GM18499 (cell line): ENCODE measurements around the gene BNIP5.

Source experiments
- ATAC-seq: cut with Tn5 transposase; IDR thresholded peaks from one replicate; pipeline ENCODE4 v1.9.1; 2021; ENCODE audit warnings: moderate number of reproducible peaks; ENCODE audit not compliant: insufficient read depth, unreplicated experiment

Gene BNIP5

DNA sequence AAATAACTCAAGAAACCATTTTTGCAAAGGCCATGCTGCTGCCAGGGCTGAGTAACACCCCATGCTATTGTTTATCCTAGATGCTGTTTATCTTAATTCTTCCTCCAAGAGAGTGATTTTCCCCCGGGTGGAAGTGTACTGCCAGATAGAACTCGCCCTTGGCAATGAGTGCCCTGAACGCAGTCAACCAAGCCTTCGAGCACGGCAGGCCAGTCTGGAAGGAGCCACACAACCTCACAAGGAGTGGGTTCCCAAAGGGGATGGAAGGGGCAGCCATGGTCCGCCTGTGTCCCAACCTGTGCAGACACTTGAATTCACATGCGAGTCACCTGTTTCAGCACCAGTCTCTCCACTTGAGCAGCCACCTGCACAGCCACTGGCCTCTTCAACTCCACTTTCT lies 34.9 kb downstream of the BNIP5 start:
- no peak for ATAC-seq

DNA sequence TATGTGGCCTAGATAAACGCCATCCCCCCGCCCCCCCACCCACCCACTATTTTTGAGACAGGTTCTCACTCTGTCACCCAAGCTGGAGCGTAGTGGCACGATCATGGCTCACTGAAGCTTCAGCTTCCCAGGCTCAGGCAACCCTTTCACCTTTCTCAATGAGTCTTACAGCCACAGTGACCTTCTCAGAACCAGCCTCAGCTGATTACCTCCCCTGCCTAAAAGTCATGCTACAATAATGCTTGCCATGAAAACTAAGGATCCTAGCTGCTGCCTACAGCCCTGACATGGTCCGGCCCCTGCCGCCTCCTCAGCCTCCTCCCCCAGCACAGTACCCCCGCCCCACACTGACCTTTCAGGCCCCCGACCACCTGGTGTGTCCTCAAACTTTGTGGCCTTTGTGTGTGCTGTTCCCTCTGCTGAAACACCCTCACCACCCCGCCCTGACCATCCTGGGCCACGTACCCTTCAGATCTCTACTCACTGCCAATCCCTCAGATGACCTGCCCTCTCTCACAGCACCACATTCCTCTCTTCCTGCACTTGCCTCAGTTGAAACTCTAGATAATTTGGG lies 35.5 kb downstream of the BNIP5 start:
- no peak for ATAC-seq

DNA sequence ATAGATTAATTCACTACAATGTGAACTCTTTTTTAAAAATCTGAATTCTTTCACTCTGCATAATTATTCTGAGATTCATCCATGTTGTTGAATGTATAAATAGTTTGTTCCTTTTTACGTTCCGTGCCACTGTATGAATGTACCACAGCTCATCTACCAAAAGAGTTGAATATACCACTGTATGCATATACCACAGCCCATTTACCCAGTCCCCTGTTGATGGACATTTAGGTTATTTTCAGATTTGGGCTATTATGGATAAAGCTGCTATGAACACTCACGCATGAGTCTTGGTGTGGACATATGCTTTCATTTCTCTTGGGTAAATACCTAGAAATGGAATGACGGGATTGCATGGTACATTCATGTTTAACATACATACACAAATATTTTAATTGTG lies 38.7 kb downstream of the BNIP5 start:
- ATAC-seq, result no peak

DNA sequence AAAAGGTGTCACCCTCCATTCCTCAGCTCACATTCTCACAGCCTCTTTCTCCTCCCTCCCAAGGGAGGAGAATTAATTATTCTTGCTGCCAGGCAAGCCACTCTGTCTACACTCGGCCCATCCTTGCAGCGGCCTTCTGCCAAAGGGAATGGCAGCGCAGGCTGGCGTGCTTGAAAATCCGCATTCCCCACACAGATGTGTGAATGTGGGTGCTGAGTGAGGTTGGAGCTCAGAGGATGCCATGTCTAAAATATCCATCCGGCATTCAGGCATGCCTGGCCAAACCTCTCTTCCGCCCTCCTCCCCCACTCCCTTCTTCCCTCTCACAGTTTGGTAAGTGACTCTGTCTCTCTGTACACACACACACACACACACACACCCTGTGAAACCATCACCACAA lies 39.2 kb downstream of the BNIP5 start:
- ATAC-seq, result no peak

DNA sequence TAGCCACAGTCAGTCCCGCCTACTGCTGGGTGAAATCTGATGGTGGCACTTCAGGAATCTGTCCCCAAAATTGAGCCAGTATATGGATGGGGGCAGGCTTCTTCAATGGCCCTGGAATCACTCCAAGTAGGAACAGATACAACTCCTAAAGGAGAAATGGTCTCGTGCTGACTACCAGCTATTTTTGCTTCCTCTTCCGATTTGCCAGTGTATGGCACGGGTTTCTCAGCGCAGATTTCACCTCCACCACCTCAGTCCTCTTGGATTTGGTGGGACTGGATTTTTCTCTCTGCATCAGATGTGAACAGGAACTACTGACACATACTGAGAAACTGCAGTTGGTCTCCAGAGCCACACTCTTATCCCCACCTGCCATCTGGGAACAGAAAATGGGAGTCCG lies 39.6 kb downstream of the BNIP5 start:
- no peak for ATAC-seq

DNA sequence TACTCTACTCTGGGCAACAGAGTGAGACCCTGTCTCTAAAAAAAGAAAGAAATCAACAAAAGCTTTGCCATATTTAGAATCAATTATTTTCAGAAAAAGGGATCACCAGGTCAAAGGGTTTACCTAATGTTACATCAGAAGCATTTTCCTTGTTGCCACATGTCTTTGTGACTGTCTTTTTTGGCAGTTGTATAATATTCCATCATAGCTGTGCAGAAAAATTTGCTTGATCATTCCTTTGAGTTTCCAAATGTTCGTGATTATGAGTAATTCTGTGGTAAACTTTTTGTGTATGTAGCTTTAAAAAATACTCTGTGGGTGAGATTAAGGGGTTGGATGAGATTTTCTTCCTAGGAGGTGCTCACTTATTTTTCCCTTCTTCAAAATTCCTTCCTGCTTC lies 40.4 kb downstream of the BNIP5 start:
- no peak for ATAC-seq

DNA sequence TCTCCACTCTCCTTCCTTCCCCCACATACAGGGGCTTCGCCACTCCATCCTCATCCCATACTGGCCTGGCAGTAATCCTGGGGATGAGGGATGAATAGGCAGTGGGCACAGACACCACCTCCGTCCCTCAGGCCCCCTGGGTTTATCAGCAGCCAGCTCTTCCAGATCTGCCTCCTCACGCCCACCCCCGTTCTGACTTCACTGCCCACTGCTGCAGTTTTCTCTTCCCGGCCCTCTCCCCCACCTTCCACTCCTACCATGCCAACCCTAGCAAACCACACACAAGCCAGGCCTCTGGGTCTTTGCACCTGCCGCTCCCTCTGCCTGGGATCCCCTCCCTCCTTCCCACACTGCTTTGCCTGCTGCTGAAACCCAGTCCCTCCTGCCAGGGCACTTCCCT lies 44.5 kb downstream of the BNIP5 start:
- no peak for ATAC-seq

DNA sequence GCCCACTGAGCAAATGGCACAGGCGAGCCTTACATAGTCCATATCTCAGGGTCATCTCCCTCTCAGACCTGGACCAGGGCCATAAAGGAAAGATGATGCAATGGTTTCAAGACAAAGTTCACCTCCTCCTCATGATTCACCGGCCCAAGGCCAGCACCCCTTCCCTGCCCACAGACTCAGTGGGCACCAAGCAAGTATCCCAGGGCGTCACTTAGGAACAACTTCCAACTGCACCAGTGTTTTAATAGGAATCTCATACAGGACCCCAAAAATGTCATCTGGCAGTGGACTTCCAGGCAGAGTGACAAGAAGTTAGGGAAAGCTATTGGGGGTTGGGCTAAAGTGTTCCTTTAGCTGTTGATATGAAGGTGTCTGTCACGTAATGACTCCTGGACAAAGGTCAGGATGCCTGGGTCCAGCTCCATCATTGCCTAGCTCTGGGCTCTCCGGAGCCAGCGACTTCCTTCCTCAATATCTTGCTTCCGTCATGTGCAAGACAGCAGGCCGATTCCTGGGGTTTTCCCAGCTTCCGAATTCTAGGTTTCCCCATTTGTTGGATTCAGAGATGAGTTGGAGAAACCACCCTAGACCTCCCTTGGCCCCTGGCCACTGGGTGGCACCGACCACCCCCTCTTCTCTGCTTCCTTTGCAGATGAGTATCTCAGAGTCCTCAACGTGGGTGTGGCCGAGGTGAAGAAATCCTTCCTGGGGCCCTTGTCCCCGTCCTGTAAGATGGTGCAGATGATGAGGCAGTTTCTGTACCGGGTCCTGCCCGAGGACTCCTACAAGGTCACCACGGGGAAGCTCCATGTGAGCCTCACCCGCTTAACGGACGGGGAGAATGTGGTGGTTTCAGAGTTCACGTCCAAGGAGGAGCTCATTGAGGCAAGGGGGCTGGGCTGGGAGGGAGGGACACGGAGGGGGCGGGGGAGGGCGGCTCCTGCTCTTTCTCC lies 45.7 kb downstream of the BNIP5 start:
- ATAC-seq, result no peak

DNA sequence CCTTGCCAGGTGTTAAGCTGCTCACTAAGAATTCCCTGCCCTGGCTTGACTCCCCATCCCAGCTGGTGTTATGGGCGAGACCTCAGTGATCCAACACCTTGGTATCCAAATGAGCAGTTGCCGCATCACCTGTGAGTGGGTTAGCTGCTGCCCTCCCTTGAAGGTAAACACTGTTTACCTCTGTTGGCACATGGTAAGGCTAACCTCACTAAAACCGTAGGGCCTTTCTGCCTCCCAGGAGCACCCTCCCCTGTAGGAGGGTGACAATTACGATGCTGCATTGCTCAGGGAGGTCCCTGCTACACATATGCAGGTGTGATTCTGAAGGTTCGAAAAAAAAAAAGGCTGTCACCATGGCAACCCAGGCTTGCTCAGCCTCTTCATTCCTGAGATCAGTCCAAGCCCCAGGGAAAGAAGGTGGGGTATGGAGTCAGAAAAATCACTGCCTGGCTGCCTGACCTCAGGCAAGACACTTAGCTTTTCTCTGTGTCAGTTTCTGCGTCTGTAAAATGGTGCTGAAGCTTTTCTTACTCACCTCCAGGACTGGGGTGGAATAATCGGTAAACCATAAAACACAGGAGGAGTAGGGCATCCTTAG lies 47.3 kb downstream of the BNIP5 start:
- no peak for ATAC-seq

DNA sequence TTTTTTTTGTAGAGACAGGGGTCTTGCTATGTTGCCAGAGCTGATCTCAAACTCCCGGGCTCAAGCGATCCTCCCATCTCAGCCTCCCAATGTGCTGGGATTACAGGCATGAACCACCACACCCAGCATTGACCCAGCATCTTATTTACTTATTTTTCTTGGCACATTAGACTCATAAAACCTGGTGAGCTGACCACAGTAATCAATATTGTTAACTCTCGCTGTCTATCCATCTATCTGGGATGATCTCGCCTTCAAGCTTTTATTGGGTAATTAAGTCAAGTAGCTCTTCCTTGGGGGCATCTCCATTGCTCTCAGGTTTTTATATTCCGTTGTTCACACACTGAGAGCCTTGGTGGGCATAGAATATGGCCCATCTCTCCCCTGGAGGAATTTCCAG lies 49.8 kb downstream of the BNIP5 start:
- ATAC-seq, result no peak

DNA sequence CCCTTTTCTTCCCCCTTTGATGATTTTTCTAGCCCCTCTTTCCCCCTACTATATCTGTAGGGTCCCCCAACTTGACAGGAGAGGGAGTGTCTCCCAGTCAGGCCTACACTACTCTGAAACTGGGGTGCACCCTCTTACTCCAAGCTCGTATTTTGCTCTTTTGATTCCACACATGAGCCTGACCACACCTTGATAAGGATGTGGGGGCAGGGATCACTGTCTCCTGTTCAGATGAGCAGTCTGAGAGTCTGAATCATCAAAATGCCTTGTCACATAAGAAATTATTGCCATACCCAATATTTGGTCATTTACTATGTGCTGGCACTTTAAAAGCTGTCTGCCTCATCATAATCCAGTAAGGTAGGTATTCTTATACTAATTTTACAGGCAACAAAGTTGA lies 50.9 kb downstream of the BNIP5 start:
- no peak for ATAC-seq

DNA sequence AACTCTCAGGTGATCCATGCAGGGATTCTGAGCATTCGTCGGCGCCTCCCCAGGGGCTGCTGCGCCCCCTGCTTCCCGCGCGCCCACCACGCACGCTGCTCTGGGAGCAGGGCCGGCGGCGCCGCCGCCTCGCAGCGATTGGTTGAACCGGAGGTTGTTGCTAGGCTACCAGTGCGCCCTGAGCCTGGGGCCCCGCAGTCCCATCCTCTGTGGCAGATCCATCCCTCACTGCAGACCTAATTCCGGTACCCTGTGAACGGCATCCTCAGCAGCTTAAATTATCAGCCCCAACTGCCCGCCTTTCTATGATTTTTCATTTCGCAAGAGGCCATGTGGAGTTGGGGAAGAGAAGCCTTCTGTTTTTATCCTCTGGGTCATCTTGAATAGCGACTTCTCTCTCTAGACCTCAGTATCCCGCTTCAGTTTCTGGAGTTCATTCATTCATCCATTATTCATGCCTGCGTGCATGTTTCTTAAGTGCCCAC lies 51.5 kb downstream of the BNIP5 start:
- ATAC-seq, result no peak

DNA sequence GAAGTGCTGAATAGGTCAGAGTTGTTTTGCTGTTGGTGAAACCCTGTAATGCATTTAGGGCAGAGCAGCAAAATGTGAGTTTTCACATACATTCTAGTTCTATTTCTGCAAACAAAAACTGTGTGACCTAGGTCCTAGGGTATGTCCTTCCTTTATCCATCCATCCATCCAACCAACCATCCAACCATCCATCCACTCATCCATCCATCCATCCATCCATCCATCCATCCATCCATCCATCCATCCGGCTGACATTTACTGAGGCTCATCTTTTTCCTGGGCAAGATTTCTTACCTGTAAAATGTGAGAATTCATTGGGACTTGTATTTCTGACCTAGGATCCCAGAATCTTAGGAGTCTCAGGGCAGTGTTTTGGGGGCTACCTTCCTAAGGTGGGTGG lies 52.3 kb downstream of the BNIP5 start:
- ATAC-seq, result no peak

DNA sequence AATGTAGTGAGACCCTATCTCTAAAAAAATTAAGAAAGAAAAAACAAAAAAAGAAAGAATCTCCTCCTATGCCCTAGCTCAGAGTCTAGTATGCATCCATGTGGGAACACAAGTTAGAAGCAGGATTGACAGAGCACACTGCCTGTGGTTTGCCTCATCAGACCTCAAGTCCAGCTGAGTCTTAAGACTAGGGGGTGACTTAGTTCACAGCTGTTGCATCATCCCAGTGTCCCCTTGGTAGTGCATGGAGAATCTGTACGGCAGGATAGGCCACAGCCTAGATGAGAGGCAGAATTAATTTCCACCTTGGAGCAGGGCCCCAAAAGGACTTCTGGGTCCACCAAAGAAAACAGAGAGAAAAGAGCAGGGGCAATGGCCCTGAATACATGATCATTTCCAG lies 53.1 kb downstream of the BNIP5 start:
- ATAC-seq, result no peak

DNA sequence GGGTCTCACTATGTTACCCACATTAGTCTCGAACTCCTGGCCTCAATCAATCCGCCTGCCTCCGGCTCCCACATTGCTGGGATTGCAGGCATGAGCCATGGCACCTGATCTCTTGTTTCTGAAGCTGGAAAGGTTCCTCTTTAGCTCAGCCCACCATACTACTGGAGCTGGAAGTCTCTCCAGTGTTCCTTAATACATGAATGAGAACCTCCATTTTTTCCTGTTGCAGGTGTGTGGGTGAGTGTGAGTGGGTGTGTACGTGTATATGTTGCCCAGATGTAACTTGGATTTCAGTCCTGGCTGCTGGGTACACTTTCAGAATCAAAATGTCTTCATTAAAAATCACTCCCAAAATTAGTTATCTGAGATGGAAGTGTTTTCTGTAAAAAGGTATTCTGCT lies 55.7 kb downstream of the BNIP5 start:
- no peak for ATAC-seq

DNA sequence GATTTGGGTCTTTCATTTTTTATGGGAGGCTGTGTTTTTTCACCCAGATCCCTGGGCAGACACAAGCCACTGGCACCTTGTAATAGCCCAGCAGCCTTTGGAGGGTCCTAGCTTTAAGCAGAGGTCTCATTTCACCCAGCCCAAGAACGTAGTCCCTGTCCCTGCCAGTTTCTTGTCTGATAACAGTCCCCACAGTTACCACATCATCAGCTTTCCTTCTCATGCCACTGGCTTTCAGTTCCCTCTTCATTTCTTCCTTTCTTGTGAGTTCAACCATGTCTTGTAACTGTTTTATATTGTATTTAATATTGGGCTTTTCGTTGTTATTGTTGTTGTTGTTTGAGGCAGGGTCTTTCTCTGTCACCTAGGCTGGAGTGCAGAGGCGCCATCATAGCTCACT lies 56.2 kb downstream of the BNIP5 start:
- no peak for ATAC-seq

DNA sequence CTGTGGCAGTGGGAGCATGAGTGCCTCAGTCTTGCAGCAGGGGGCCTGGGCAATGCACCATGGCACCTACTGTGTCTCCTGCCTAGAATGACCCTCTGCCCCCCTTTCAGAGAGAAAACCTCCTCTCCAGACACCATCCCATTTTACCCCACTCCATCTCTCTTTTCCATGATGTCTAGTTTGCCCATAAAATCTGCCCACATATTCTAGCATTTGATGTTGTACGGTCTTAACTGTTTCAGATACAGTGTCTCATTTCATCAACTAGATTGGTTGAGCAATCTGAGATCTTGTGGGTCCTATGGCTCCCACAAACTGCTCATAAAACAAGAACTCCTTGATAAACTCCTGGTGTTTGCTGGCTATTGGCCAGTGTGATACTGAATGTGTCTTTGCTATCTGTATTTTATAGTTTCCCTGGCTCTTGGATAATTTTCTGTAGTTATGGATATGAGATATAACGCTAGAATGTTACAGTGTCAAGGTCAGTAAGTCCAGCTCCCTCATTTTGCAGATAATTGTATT lies 58.7 kb downstream of the BNIP5 start:
- ATAC-seq, result no peak

DNA sequence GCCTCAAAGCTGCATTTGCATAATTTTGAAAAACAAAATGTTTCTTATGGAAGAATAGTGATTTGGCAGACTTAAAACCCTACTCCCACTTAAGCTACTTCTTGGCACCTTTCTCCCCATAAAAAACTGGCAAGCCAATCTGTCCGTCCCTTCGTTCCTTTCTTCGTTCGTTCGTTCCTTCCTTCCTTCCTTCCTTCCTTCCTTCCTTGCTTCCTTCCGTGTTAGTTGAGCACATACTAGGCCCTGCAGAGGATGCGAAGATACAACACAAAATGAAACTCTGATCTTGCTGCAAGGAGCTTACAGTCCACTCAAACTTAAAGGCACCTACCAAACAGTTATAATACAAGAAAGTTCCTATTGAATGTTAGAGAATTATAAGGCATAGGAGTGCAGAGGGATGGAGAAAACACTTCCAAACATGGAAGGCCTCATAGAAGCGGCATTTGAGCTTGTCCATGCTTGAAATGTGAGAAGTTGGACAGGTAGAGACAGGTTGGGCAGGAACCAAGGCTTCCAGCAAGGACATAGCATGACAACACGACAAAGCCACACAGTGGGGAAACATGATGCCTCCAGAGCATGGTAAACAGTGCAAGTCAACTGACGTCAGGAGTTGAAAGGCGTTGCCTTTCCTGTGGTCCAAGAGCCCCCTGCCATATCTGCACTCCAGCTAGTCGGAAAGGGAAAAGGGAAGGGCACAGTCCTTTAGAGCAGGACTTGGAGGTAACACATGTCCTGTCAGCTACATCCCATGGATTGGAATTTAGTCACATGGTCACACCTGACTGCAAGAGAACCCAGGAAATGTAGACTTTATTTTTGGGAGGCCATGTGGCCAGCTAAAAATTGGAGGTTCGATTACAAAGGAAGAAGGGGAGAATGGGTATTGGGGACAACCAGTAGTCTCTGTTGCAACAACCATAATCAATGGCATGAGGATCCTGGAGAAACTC lies 59.8 kb downstream of the BNIP5 start:
- no peak for ATAC-seq

DNA sequence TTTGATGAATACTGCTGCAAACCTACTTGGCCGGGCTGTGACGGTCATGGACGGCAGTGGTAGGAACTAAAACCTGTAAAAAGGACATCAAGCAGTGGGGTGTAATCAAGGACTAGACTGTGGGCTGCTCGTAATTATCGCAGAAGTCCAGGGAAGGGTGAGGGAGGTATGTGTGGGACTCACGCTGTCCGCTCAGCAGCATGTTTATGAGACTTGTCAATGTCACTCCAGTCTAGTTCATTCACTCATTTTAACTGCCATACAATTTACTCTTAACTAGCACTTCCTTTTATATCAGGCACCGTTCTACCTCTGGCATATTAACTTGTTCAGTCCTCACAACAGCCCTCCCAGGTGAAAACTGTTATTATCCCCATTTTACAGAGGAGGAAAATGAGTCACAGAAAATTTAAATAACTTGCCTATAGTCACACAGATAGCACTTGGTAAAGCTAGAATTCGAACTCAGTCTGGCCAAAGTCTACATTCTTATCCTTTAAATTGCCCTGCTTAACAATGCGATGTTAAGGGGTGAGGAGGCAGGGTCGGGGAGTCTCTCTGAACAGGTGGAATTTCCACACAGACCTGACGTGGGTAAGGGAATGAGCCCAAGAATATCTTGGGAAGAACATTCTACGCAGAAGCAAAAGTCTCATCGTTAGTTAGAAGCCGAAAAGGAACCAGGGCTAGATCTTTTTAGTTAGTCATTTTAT lies 62.7 kb downstream of the BNIP5 start:
- no peak for ATAC-seq

DNA sequence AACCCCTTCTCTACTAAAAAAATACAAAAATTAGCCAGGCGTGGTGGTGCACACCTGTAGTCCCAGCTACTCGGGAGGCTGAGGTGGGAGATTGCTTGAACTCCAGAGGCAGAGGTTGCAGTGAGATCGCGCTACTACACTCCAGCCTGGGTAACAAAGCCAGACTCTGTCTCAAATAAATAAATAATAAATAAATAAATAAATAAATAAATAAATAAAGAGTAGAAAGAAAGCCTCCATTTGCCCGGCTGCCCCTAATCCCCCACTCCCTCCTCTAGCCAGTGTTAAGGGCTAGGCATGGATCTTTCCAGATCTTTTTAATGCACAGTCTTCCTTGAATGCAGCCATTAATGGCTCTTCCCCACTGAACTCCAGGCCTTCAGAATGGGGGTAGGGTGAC lies 63.6 kb downstream of the BNIP5 start:
- ATAC-seq, result no peak
